GM15510 (cell line): ENCODE data around the gene RASL11B.

ENCODE experiments used
- POLR2A ChIP-seq: IDR thresholded peaks from 3 replicates; pipeline ENCODE4 v1.6.1; 2011; ENCODE audit warnings: borderline replicate concordance; ENCODE audit not compliant: insufficient read length; ENCODE audit errors: extremely low read depth

Gene RASL11B

GRCh38 chr4:52880994-52881393 is 18.9 kb downstream of the RASL11B start:
- no peak for TF ChIP-seq POLR2A

DNA sequence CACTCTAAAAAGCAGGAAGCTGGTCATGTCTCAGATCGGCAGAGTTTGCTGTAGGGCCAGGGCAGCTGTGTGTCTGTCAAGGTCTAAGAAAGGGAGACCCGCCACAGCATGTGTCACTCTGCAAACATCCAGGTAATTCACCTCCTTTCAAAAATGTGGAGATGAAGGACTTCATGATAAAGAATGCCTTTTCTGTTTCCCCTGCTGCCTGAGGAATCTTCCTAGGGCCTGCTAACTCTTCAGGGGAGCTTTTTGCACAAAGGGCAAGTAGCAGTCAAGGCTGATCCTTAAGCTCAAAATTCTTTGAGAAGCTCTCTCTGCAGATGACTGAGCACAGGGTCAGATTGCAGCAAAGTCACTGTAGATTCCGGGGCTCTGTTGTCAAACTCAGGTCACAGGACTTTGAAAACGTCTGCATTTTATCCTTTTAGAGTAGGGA is 21.1 kb downstream of the RASL11B start:
- no peak for TF ChIP-seq POLR2A

GRCh38 chr4:52883707-52884669 is 21.9 kb downstream of the RASL11B start:
- no peak for TF ChIP-seq POLR2A

DNA sequence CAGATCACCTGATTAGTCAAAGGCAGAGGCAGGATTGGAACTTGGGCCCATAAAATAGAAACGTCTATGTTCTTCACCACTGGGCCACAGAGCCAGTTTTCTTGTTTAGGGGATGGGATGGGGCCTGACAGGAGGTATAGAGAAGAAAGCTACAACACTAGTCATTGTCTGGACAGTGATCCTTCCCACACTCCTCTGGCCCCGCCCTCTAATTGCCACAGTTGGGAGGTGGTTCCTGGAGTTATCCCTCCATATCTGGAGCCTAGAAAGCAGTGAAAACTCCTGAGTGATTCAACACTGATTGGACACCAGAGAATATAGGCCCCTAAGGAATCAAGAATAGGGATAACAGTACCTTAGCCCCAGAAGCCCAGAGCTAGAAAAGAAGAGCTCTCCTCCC is 22.9 kb downstream of the RASL11B start:
- TF ChIP-seq POLR2A: no peak

DNA sequence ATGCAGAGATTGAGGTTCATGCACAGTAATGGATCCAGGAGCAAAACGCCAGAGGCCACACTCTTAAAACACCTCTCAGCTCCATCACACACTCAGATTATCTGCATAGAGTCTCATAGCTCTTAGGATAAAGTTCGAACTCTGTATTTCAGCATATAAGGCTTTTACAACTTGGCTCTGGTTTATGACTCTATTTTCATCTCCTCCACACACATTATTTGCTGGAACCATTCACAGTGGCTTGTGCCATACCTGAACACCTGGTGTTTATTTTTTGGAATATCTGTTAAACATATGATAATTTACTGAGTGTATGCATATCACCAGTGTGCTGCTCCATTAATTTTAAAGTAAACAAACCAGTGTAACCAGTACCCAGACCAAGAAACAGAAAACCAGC is 27.2 kb downstream of the RASL11B start:
- TF ChIP-seq POLR2A: no peak

DNA sequence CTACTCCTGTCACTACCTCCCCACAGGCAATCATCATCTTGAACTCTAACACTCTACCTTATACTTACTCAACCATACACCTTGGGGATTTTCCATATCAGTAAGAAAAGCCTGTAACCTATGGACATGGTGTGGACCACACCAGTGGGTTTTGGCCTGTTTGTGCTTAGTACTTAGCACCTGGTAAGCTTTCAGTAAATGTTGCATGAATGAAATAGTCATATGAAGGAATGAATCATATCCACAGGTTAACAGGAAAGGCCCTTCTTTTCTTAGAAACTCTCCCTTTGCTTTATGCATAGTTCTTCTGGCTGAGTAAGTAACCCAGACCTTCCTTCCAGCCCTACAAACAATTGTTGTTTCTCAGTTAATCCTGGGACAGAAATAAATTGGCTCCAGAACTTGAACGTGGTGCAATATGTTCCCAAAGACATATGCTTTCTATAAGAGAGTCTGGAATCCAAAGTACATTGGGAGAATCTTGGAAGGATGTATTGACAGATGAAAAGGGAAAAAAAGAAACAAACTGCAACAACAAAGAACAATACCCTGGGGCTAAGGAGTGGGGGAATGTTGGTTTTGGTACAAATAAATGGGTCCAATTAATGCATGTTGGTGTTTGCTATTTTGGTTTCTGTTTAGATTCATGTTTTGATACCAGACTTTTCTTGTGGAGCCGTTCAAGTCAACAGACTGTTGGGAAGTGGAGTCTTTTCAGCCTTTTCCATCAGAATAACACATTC is 27.8 kb downstream of the RASL11B start:
- no peak for TF ChIP-seq POLR2A

- TF ChIP-seq POLR2A: no peak
Measured at GRCh38 chr4:52890521-52890791, 28.3 kb downstream of the RASL11B start.

DNA sequence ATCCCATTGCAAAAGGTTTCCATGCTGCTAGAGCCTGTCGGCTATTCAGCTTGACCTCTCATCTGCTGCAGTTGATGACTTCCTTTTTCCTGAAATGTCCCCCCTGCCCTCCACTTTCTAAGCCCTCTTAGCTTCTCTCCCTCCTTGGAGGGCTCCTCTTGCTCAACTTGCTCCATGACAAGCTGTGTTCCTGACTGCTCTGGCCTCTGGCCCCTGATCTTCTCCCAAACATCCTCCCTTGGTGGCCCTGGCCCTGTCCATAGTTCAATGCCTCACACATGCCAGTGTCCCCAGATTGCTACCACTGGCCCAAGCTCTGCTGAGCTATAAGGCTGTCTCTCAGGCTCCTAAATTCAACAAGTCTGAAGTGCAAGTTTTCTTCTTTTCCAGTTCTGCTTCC is 29.6 kb downstream of the RASL11B start:
- no peak for TF ChIP-seq POLR2A

DNA sequence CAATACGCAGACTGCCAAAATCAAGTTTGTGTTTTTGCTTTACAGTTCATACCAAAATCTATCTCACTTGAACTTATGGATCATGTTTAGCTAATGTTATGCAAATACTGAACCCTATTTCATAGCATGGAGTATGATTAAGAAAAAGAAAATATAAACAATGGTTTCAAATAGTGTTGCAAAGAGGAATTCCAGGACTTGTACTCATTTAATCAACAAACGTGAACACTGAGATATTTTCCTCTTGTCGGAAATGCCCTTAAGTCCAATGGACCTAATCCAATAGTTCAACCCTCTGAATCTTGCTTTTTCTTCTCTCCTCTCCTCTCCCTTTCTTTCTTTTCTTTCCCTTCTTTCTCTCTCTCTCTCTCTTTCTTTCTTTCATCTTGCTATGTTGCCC is 30.8 kb downstream of the RASL11B start:
- TF ChIP-seq POLR2A: no peak

- no peak for TF ChIP-seq POLR2A
Measured at GRCh38 chr4:52894443-52894842, 32.3 kb downstream of the RASL11B start.

DNA sequence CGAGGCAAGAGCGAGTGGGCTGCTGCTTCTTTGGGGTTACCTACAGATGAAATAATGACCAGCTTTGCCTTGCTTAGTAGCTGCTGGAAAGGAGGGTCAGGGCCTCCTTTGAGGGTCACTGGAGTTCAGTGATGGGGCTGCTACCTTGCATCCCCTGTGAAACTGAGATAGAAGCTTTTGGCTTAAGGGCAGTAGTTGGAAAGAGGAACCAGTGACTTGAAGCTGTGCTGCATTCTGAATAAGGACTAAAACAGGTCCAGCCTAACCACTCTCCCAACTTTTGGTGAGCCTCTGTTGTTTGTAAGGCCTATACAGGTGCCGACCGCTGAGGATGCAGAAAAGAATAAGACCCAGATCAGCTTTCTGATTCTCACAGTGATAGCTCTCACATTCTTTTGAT is 41.2 kb downstream of the RASL11B start:
- no peak for TF ChIP-seq POLR2A

DNA sequence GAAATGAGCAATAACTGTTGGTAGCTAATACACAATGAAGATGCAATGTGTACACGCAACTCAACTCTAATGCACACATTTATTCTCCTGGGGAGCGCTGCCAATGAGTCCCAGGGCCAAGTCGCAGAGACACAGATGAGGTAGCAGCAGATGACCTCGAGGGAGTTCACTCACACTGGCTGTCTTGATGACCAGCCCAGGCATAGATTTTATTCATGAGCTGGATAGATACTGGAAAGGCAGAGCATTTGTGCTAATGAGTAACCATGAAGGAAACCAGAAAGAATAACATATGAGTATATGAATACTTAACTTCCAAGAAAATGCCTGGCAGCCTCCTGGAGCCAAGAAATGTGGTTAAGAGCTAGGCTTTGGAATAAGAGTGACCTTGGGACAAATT is 42.3 kb downstream of the RASL11B start:
- TF ChIP-seq POLR2A: no peak

DNA sequence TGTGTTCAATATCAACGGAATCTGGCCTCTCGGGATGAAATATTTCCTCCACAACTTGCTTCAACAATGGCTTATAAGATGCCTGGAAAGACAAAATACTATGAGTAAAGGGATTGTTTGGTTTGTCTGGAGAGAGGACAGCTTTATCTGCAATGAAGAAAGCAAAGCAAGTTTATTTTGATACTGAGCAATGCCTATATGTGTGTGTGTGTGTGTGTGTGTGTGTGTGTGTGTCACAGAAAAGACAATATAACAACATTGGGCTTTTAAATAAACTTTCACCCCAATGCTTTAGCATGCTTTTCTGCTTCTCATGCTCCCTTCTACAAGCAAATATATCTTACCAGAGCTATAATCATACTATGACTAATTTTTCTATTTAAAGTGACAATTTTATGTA is 45.4 kb downstream of the RASL11B start:
- TF ChIP-seq POLR2A: no peak

GRCh38 chr4:52910115-52910514 is 48.0 kb downstream of the RASL11B start:
- no peak for TF ChIP-seq POLR2A

- no peak for TF ChIP-seq POLR2A
Measured at GRCh38 chr4:52911684-52912294, 49.7 kb downstream of the RASL11B start.
